ENCODE results near the gene EYS.
"Not testable (repeated sequence)": the region's sequence is repeated elsewhere in the genome, so short reads cannot be mapped to it uniquely, and the experiment has no call there.

The EYS gene

GRCh38 chr6:65399355-65400084 lies 307.5 kb downstream of the EYS start:
- Histone ChIP-seq H3K4me1 (ENCODE audit: control insufficient read depth, low read length) (no peaks in the 10 kb centered on the region), H3K4me2 (ENCODE audit: low read length) (no peak overlapping the region), H3K27me3 (ENCODE audit: control insufficient read depth, low read length) (no peaks in the 10 kb centered on the region), H3K36me3 (ENCODE audit: control insufficient read depth, low read length) (no peaks in the 10 kb centered on the region), H3K27ac (ENCODE audit: low read depth, low read length) (no peak overlapping the region), H4K20me1 (ENCODE audit: control insufficient read depth, insufficient read depth, low read depth, low read length) (no peaks in the 10 kb centered on the region), H3K9me3 (ENCODE audit: control insufficient read depth, insufficient read depth, low read length) (no peaks in the 10 kb centered on the region), H3K79me2 (ENCODE audit: control insufficient read depth, low read length) (no peaks in the 10 kb centered on the region), H3K9me2 (replicated peaks; ENCODE audit: control insufficient read depth, low read length) (no peaks in the 10 kb centered on the region), H3K4me3 (ENCODE audit: low read length) (no peak overlapping the region), H3F3A (ENCODE audit: control insufficient read depth, insufficient read depth) (no peaks in the 10 kb centered on the region)
- TF ChIP-seq EZH2phosphoT487 (IDR thresholded peaks at IDR 0.05; ENCODE audit: borderline replicate concordance, low read length) = no peak
- TF ChIP-seq, protein P1, sequence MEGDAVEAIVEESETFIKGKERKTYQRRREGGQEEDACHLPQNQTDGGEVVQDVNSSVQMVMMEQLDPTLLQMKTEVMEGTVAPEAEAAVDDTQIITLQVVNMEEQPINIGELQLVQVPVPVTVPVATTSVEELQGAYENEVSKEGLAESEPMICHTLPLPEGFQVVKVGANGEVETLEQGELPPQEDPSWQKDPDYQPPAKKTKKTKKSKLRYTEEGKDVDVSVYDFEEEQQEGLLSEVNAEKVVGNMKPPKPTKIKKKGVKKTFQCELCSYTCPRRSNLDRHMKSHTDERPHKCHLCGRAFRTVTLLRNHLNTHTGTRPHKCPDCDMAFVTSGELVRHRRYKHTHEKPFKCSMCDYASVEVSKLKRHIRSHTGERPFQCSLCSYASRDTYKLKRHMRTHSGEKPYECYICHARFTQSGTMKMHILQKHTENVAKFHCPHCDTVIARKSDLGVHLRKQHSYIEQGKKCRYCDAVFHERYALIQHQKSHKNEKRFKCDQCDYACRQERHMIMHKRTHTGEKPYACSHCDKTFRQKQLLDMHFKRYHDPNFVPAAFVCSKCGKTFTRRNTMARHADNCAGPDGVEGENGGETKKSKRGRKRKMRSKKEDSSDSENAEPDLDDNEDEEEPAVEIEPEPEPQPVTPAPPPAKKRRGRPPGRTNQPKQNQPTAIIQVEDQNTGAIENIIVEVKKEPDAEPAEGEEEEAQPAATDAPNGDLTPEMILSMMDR (IDR thresholded peaks at IDR 0.05; ENCODE audit: low read depth, low read length, poor library complexity, severe bottlenecking) = no peak

GRCh38 chr6:65398851-65399250 lies 308.2 kb downstream of the EYS start:
- no peak overlapping the region for H3K4me3 ChIP-seq (ENCODE audit: low read length)
- no peak overlapping the region for H3K4me2 ChIP-seq (ENCODE audit: low read length)
- no peaks in the 10 kb centered on the region for H3K9me3 ChIP-seq (ENCODE audit: control insufficient read depth, insufficient read depth, low read length)
- H3K79me2 ChIP-seq (ENCODE audit: control insufficient read depth, low read length) = no peaks in the 10 kb centered on the region
- no peaks in the 10 kb centered on the region for H3K9me2 ChIP-seq (replicated peaks; ENCODE audit: control insufficient read depth, low read length)
- no peak overlapping the region for H3K27ac ChIP-seq (ENCODE audit: low read depth, low read length)
- TF ChIP-seq, protein P1 (IDR thresholded peaks at IDR 0.05; ENCODE audit: low read depth, low read length, poor library complexity, severe bottlenecking) = no peak
- TF ChIP-seq EZH2phosphoT487 (IDR thresholded peaks at IDR 0.05; ENCODE audit: borderline replicate concordance, low read length) = no peak
- no peaks in the 10 kb centered on the region for H3K36me3 ChIP-seq (ENCODE audit: control insufficient read depth, low read length)
- no peaks in the 10 kb centered on the region for H3K4me1 ChIP-seq (ENCODE audit: control insufficient read depth, low read length)
- H3K27me3 ChIP-seq (ENCODE audit: control insufficient read depth, low read length) = no peaks in the 10 kb centered on the region
- H3F3A ChIP-seq (ENCODE audit: control insufficient read depth, insufficient read depth) = no peaks in the 10 kb centered on the region
- no peaks in the 10 kb centered on the region for H4K20me1 ChIP-seq (ENCODE audit: control insufficient read depth, insufficient read depth, low read depth, low read length)

DNA sequence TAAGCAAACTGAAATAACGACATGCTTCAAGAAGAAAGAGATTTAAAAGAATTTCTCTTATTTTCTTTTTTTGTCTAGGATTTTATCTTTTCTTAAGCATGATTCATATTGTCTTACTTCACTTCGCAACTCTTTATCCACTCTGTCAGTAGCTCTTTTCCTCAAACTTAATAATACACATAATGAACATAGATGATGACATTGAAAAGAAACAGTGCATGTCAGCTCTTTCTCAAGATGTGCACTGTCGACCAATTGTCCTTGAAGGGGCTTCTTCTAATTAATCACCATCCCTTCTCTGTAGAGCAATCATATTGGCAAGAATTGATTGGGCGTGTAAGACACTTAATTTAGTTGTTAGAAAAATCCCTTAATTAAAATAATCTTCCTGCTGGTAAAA lies 356.5 kb downstream of the EYS start:
- Histone ChIP-seq H3K27ac (ENCODE audit: low read depth, low read length) (no peak overlapping the region), H3K27me3 (ENCODE audit: control insufficient read depth, low read length) (no peaks in the 10 kb centered on the region), H3K4me2 (ENCODE audit: low read length) (no peak overlapping the region), H3K79me2 (ENCODE audit: control insufficient read depth, low read length) (no peaks in the 10 kb centered on the region), H3K9me3 (ENCODE audit: control insufficient read depth, insufficient read depth, low read length) (no peaks in the 10 kb centered on the region), H3K36me3 (ENCODE audit: control insufficient read depth, low read length) (no peaks in the 10 kb centered on the region), H3K4me1 (ENCODE audit: control insufficient read depth, low read length) (no peaks in the 10 kb centered on the region), H3F3A (ENCODE audit: control insufficient read depth, insufficient read depth) (no peaks in the 10 kb centered on the region), H3K4me3 (ENCODE audit: low read length) (no peak overlapping the region), H3K9me2 (replicated peaks; ENCODE audit: control insufficient read depth, low read length) (no peaks in the 10 kb centered on the region), H4K20me1 (ENCODE audit: control insufficient read depth, insufficient read depth, low read depth, low read length) (no peaks in the 10 kb centered on the region)
- no peak for TF ChIP-seq EZH2phosphoT487 (IDR thresholded peaks at IDR 0.05; ENCODE audit: borderline replicate concordance, low read length)
- TF ChIP-seq, protein P1 (IDR thresholded peaks at IDR 0.05; ENCODE audit: low read depth, low read length, poor library complexity, severe bottlenecking) = no peak

- not testable (repeated sequence) for H3K4me1 ChIP-seq (ENCODE audit: control insufficient read depth, low read length); H3K36me3 ChIP-seq (ENCODE audit: control insufficient read depth, low read length); H3K4me3 ChIP-seq (ENCODE audit: low read length); H3K27ac ChIP-seq (ENCODE audit: low read depth, low read length); H3K79me2 ChIP-seq (ENCODE audit: control insufficient read depth, low read length); H3K4me2 ChIP-seq (ENCODE audit: low read length); H3K27me3 ChIP-seq (ENCODE audit: control insufficient read depth, low read length); H4K20me1 ChIP-seq (ENCODE audit: control insufficient read depth, insufficient read depth, low read depth, low read length); H3F3A ChIP-seq (ENCODE audit: control insufficient read depth, insufficient read depth); H3K9me2 ChIP-seq (replicated peaks; ENCODE audit: control insufficient read depth, low read length); H3K9me3 ChIP-seq (ENCODE audit: control insufficient read depth, insufficient read depth, low read length)
Measured at GRCh38 chr6:65302655-65303054, 404.4 kb downstream of the EYS start.
